Retina (tissue), 1 donor: Measurements from ENCODE around the gene DDX60.

Source experiments
- DNase-seq: peaks from one replicate; pipeline ENCODE4 v3.0.0-alpha.2; 2016

Gene DDX60

DNA sequence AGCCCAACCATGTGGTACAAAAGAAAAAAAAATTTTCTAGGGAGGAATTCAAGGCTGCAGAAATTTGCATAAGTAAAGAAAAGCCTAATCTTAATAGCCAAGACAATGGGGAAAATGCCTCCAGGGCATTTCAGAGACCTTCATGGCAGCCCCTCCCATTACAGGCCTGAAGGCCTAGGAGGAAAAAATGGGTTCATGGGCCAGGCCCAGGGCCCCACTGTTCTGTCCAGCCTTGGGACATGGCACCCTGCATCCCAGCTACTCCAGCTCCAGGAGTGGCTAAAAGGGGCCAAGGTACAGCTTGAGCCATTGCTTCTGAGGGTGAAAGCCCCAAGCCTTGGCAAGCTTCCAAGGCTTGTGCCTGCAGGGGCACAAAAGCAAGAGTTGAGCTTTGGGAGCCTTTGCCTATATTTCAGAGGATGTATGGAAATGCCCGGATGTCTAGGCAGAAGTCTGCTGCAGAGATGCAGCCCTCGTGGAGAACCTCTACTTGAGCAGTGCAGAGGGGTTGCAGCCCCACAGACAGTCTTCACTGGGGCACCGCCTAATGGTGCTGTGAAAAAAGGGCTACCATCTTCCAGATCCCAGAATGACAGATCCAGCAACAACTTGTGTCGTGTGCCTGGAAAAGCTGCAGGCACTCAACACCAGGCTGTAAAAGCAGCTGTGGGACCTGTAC lies 115.2 kb downstream of the DDX60 start:
- no peak for DNase-seq

DNA sequence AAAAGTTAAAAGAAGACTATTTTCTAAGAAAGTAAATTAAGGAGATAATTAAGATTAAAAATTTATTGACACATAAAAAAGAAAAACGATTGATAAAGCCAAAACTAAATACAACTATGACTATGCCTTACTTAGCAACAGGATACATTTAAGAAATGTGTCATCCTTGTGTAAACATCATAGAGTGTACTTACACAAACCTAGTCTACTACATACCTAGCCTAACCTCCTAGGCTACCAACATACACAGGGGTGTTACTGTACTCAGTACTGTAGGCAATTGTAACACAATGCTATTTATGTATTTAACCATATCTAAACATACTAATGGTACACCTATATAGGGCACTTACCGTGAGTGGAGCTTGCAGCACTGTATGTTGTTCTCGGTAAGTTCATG lies 117.9 kb downstream of the DDX60 start:
- no peak for DNase-seq

DNA sequence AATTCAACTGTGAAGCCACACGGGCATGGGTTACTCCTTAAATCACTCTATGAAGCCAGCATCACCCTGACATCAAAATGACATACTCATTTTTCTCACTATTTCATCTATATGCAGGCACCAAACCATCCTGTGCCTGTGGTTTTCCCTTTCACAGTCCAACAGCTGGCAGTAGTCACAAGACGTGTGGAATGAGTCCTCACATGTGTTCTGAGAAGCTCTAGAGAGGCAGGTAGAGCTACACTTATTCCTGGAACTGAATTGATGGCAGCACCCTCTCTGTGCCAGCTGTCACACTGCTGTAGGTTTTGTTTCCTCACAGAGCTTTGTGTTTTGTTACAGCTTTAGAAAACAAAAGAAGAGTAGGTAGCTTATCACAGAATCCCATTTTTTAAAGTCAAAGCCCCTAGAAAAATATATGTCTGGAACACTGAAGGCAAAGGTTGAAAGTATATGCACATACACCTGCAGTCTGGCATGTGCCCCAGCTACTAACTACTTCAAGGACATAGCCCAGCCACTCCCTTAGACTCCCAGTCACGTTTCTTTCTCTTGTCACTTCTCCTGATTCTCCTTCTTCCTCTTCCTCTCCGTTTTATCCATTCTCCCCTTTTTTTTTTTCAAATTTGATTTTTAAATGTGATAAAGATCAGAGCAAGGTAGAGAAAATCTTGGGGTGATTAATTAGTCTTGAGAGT lies 119.1 kb downstream of the DDX60 start:
- no peak for DNase-seq

DNA sequence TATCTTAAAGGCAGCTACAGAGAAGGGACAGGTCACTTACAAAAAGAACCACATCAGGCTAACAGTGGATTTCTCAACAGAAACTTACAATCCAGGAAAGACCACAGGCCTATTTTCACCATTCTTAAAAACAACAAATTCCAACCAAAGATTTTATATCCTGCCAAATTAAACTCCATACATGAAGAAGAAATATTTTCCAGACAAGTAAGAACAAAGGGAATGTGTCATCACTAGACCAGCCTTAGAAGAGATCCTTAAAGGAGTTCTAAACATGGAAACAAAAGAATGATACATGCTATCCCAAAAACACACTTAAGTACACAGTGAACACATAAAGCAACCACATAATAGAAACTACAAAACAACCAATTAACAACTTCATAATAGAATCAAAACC lies 120.6 kb downstream of the DDX60 start:
- DNase-seq, result no peak

DNA sequence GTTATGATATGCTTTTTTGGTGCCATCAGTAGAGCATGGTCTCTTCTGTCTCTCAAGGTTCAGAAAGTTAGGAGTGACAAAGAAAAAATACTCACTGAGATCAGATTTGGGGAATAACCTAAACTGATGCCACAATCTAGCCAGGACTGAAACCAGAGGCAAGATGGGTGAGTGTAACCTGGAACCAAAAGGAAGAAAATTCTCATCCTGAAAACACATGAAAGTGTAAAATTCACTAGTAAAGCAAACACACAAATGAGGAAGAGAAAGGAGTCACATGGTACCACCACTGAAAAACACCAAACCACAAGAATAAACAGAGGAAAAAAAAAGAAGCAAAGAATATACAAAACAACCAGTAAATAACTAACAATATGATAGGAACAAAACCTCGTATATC lies 129.8 kb downstream of the DDX60 start:
- no peak for DNase-seq

DNA sequence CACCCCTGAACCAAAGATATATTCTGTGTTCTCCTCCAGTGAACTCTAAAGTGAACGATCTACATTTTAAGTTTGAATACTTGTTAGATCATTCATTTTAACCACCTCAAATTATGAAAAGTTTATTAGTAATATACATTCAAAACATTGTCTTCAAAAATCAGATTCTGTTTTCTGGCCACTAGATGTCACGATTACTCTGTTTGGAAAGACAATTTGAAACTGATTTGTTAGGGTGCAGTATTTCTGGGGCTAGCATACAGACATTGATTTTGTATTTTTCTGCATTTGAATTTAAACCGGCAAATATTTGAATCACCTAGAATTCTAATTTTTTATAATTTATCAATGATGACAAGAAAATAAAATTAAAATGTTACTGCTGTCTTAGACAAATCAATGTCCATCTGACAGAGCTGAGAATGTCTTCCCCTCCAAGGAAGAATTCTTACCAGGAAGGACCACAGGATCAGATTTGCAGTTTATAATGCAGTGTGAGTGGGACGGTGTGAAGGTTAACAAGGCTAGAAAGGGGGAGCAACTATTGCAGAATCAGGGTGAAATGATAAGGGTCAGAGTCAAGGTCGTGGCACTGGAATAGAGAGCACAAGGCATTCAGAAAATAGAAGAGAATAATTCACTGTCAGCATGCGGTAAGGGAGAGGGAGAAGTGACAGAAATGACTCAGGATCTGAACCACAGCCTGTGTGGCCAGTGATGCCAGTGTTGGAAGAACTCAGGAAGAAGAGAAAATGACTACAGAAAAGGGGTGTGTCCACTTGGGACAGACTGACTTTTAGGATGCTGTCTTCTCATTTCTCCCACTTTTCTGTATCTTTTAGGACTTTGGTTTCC lies 134.6 kb downstream of the DDX60 start:
- DNase-seq, result peak; percentile 36

DNA sequence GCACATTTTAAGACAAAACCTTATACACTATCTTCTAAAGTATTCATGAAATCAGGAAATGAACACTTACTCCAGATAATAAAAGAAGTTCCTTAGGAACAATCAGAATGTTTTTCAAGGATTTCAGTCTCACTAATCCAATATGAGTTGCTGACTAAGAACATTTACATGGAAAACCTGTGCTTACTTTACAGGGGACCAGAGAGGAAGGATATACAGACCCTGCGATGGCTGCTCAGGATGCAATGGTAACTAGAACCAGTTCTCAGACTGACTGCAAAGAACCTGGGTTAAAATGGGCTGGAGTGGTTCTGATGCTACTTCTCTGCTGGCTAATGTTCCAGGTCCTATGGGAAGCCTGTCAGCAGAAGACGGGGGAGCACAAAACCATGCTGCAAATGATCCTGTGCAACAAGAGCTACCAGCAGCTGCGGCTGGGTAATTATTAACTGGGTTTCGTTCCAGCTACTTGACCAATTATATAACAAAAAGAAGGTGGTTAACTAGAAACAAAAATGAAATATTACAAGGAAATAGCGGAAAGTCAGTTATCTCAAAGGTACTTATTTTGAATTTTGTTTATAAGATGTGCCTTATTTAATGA lies 140.9 kb downstream of the DDX60 start:
- peak; percentile 1 for DNase-seq

DNA sequence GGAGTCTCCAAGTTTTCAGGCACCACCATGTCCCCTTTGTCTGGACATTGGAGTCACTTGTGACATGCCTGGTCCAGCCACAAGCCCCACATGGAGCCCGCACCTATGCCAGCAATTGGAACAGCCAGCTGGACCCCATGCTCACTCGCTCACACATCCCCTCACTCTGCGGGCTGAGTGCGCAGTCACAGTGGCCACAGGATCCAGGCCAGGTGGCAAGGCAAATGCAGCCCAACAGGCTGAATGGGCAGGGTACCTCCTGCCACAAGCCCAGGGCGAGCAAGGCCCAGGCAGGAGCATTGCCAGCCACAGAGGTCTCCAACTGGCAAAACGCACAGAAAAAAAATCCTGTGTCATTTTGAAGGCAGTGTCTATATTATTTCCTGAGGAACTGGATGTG lies 144.2 kb downstream of the DDX60 start:
- DNase-seq, result no peak

DNA sequence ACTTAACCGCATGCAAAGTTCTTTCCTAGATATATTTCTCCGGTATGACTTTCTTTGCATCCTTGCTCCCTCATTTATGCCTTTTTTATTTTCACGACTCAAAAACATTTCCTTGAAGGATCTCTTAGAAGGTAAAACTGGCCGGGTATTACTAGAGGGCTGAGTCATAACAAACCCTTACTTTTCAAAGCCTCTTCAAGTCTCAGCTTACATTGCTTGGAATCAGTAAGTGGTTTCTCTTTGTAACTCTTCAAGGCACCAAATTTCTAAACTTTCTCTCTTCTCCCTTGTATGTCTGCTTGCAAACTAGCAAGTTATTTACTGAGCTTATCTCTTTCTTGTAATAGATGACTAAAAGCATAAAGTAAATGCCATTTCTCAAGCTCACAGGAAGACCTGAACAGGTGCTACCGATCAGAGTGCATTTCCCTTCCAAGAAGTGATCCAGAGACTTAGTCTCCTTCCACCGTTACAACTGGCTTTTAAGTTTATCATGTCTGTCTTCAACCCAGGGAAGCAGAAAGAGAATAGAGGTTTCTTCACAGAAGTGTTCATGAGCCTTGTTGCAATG lies 150.8 kb downstream of the DDX60 start:
- no peak for DNase-seq
